K562 (cell line): Measurements from ENCODE around the gene DMRT2. TPM values are rescaled to one million over a fixed set of nuclear protein-coding genes. Genes with fewer than 3 reads are reported as not detected.

Source experiments
- ATAC-seq: fragments of 200-7000 bp; cut with Tn5 transposase; 3 replicates; pipeline ENCODE4 v1.9.1; 2020; ENCODE audit warnings: moderate library complexity
- BruUV-seq: library from RNA; stranded (reverse); fragments of 400-500 nt; replicated peaks from 2 replicates; lab custom pipeline; 2021; lab: Mats Ljungman, UMichigan
- CTCF ChIA-PET: fragments of 300-600 bp; formaldehyde crosslinking; extraction: SDS; loops from one replicate; lab custom pipeline; 2021; ENCODE audit warnings: low intra/inter-chr PET ratio; lab: Yijun Ruan, JAX
- POLR2A ChIA-PET: fragments of 300-600, 350-650 bp; sonication (Branson Sonifier 250); formaldehyde crosslinking; extraction: SDS; loops from one replicate; lab custom pipeline; 2021; ENCODE audit warnings: antibody characterized with exemption, inconsistent platforms; lab: Yijun Ruan, JAX
- DNase-seq, 4 experiments: peaks; one replicate each; pipeline versions ENCODE4 v3.0.0 to v3.0.0-alpha.2; 2011 to 2018; ENCODE audit warnings: low spot score in 3 of 4, mixed read lengths in 3 of 4; ENCODE audit errors: extremely low read depth in 1 of 4
- FAIRE-seq: peaks from 2 replicates; lab custom pipeline; 2011; peaks lifted over from hg19 to GRCh38; lab: Jason Lieb, UNC
- H2AFZ ChIP-seq: 2 replicates; pipeline ENCODE4 v1.6.0; 2011; ENCODE audit warnings: low read depth, low read length, control low read depth, inconsistent platforms
- H3K27ac ChIP-seq: fragments of 200-600 bp; 3 replicates; pipeline ENCODE4 v1.8.0; 2011; ENCODE audit warnings: low read depth, mild to moderate bottlenecking, control low read depth, inconsistent platforms, low read length, moderate library complexity, mixed read lengths; ENCODE audit errors: extremely low read depth
- H3K27me3 ChIP-seq, 2 experiments: fragments of 300-600 bp in 1 of 2; 2 replicates in 1 of 2; 3 replicates in 1 of 2; pipeline versions ENCODE4 v1.6.0 to v1.8.0; 2011; ENCODE audit warnings: inconsistent platforms in 2 of 2, low read length in 2 of 2, mild to moderate bottlenecking in 1 of 2, mixed read lengths in 1 of 2, moderate library complexity in 1 of 2; ENCODE audit not compliant: control insufficient read depth in 2 of 2, insufficient read depth in 2 of 2
- H3K36me3 ChIP-seq: fragments of 300-600 bp; 3 replicates; pipeline ENCODE4 v1.8.0; 2011; ENCODE audit warnings: mild to moderate bottlenecking, low read length, inconsistent platforms; ENCODE audit not compliant: control insufficient read depth, insufficient read depth
- H3K4me1 ChIP-seq, 2 experiments: fragments of 200-600 bp in 1 of 2; replicated peaks in 1 of 2; 2 replicates in 1 of 2; 3 replicates in 1 of 2; pipeline versions ENCODE4 v1.5.1 to v1.8.0; 2011; ENCODE audit warnings: inconsistent platforms in 2 of 2, low read length in 2 of 2, mild to moderate bottlenecking in 1 of 2, mixed read lengths in 1 of 2, moderate library complexity in 1 of 2; ENCODE audit not compliant: control insufficient read depth in 2 of 2, insufficient read depth in 2 of 2
- H3K4me2 ChIP-seq: 2 replicates; pipeline ENCODE4 v1.6.1; 2011; ENCODE audit warnings: low read length, control low read depth, inconsistent platforms, mixed read lengths; ENCODE audit not compliant: insufficient read depth
- H3K4me3 ChIP-seq: fragments of 200-600 bp; sonication (generic), shearing (Covaris generic); 2 replicates; pipeline ENCODE4 v1.5.1; 2016; ENCODE audit warnings: control low read depth, inconsistent platforms
- H3K79me2 ChIP-seq: fragments of 200-600 bp; 3 replicates; pipeline ENCODE4 v1.8.0; 2011; ENCODE audit warnings: low read length, inconsistent platforms; ENCODE audit not compliant: control insufficient read depth, insufficient read depth
- H3K9ac ChIP-seq, 2 experiments: 2 replicates each; pipeline versions ENCODE4 v1.6.0 to v1.6.1; 2011; ENCODE audit warnings: low read depth in 2 of 2, low read length in 2 of 2, control low read depth in 1 of 2, inconsistent platforms in 1 of 2, mild to moderate bottlenecking in 1 of 2, mixed read lengths in 1 of 2; ENCODE audit not compliant: insufficient read depth in 1 of 2
- H3K9me1 ChIP-seq: one replicate; pipeline ENCODE4 v1.6.0; 2011; ENCODE audit warnings: inconsistent platforms, mild to moderate bottlenecking, low read length, moderate library complexity; ENCODE audit not compliant: control insufficient read depth, insufficient read depth
- H3K9me3 ChIP-seq: replicated peaks from 2 replicates; pipeline ENCODE4 v1.5.1; 2011; ENCODE audit warnings: low read depth, low read length, inconsistent platforms; ENCODE audit not compliant: control insufficient read depth, insufficient read depth
- H4K20me1 ChIP-seq: replicated peaks from 2 replicates; pipeline ENCODE4 v1.6.1; 2011; ENCODE audit warnings: low read length, inconsistent platforms, mixed read lengths; ENCODE audit not compliant: control insufficient read depth, insufficient read depth
- CBFB ChIP-seq: sonication (generic); formaldehyde crosslinking; IDR thresholded peaks from 2 replicates; pipeline ENCODE4 v1.4.0; 2020; ENCODE audit warnings: mild to moderate bottlenecking, missing genetic modification reagents
- HDAC1 ChIP-seq, 2 experiments: fragments of 450-650 bp; IDR thresholded peaks; 2 replicates each; pipeline ENCODE4 v1.6.1; 2016 to 2017; ENCODE audit warnings: inconsistent platforms in 1 of 2, mild to moderate bottlenecking in 1 of 2, moderate library complexity in 1 of 2
- MIER1 ChIP-seq: fragments of 450-650 bp; IDR thresholded peaks from 2 replicates; pipeline ENCODE4 v1.6.1; 2016; ENCODE audit warnings: antibody characterized with exemption, mild to moderate bottlenecking, low read depth
- SMARCB1 ChIP-seq: IDR thresholded peaks from 2 replicates; pipeline ENCODE4 v1.6.1; 2011; ENCODE audit warnings: improper control_type of control experiment, low read depth; ENCODE audit not compliant: insufficient read length
- ZNF277 ChIP-seq: fragments of 250-450 bp; sonication (Bioruptor Pico); IDR thresholded peaks from 2 replicates; pipeline ENCODE4 v1.8.0; 2022; ENCODE audit warnings: inconsistent platforms, mild to moderate bottlenecking, moderate library complexity, borderline replicate concordance
- WGBS: fragments of 100-300 bp; shearing (Covaris generic); methylation state at CpG from one replicate; pipeline ENCODE4 v1.1.6; 2016; ENCODE audit warnings: low coverage, mixed read lengths; ENCODE audit not compliant: insufficient coverage; ENCODE audit errors: missing lambda C conversion rate; 5-methylcytosine and 5-hydroxymethylcytosine counted together
- in situ Hi-C: fragments of 300-500 bp; cut with MboI; formaldehyde crosslinking; loops from 4 replicates; pipeline ENCODE4 v1.15.0; 2018; ENCODE audit warnings: inconsistent platforms, mixed read lengths
- intact Hi-C: fragments of 100-400 bp; cut with micrococcal nuclease; formaldehyde crosslinking; loops from 2 replicates; pipeline ENCODE4 v1.14.2; 2022
- polyA plus RNA-seq, 8 experiments: library from polyadenylated mRNA; depleted of rRNA in 4 of 8; stranded (reverse) in 5 of 8; unstranded in 3 of 8; fragments of >200 nt; fragmentation: Nextera tagmentation in 2 of 8; fragmentation: Illumina TruSeq in 1 of 8; extraction: Ambion mirVana in 2 of 8; extraction: Trizol in 1 of 8; gene quantifications; 2 replicates each; pipeline versions ENCODE4 v1.2.1 to v1.2.3, GENCODE V29; 2011 to 2014; ENCODE audit warnings: inconsistent platforms in 1 of 8, missing spikeins in 1 of 8
- total RNA-seq, 7 experiments: library from RNA; depleted of rRNA in 6 of 7; stranded (reverse); fragments of >200 nt in 6 of 7; fragmentation: Illumina TruSeq in 2 of 7; extraction: Trizol in 2 of 7; gene quantifications; 2 replicates each; pipeline versions ENCODE4 v1.2.1 to v1.2.3, GENCODE V29; 2011 to 2021; ENCODE audit warnings: low replicate concordance in 1 of 7

The DMRT2 gene
- total and polyA plus RNA-seq, 9 of the 15 experiments (the other 6 are each of a cell fraction or from before 2014, with no cell fraction given), result not detected

GRCh38 chr9:1044643-1045042, 5.5 kb upstream of the DMRT2 start:
- H3K9ac ChIP-seq, result no peak overlapping the region
- no peaks in the 10 kb centered on the region for H3K9me3 ChIP-seq
- no peaks in the 10 kb centered on the region for H3K79me2 ChIP-seq
- TF ChIP-seq ZNF277 (CRISPR knock-in tag) (no peak), MIER1 (no peak), HDAC1 (IDR thresholded peaks at IDR 0.05) (no peak), SMARCB1 (no peak), CBFB (CRISPR knock-in tag) (no peak)
- TF ChIP-seq, all 486 proteins: peak for 0
- no peaks in the 10 kb centered on the region for H3K36me3 ChIP-seq
- in situ Hi-C loops, result no loop called here
- DNase-seq (no peak), ATAC-seq (no peak), FAIRE-seq (no peak)
- no peaks in the 10 kb centered on the region for H3K4me1 ChIP-seq
- 6% methylated on average over 10 of the region's 11 CpGs for WGBS
- H3K27me3 ChIP-seq, result peaks cover 0 to 14% of the 10 kb centered on the region in 2 experiments; a peak in 3 of 5 replicates
- H3K4me3 ChIP-seq, result no peak overlapping the region
- H3K9me1 ChIP-seq, result no peaks in the 10 kb centered on the region
- intact Hi-C loops, result no loop called here
- BruUV-seq, result no TSS peak
- H3K4me2 ChIP-seq, result no peak overlapping the region
- ChIA-PET CTCF (no interaction called here), POLR2A (no interaction called here)
- H3K27ac ChIP-seq, result no peak overlapping the region
- no peak overlapping the region for H2AFZ ChIP-seq
- no peaks in the 10 kb centered on the region for H4K20me1 ChIP-seq
